Inflammatory macrophage (primary cell): Measurements from ENCODE around the gene FZD10.

Experiments used
- DNase-seq, 2 donors: peaks; one replicate each; pipeline ENCODE4 v3.0.0-alpha.2; 2020 to 2022

Gene FZD10

GRCh38 chr12:130183585-130184370 is 21.5 kb downstream of the FZD10 start:
- DNase-seq = no peak

- DNase-seq = no peak
Observed at GRCh38 chr12:130184404-130185090, 22.3 kb downstream of the FZD10 start.

GRCh38 chr12:130185455-130186391 is 23.5 kb downstream of the FZD10 start:
- no peak for DNase-seq

GRCh38 chr12:130186651-130187268 is 24.5 kb downstream of the FZD10 start:
- DNase-seq = no peak

GRCh38 chr12:130192642-130193345 is 30.5 kb downstream of the FZD10 start:
- no peak for DNase-seq

GRCh38 chr12:130194154-130194553 is 31.9 kb downstream of the FZD10 start:
- no peak for DNase-seq

GRCh38 chr12:130195369-130195768 is 33.1 kb downstream of the FZD10 start:
- DNase-seq = no peak

- no peak for DNase-seq
Observed at GRCh38 chr12:130195776-130196175, 33.5 kb downstream of the FZD10 start.

- DNase-seq = no peak
Observed at GRCh38 chr12:130196827-130197226, 34.6 kb downstream of the FZD10 start.

GRCh38 chr12:130198026-130198662 is 35.9 kb downstream of the FZD10 start:
- DNase-seq = no peak

GRCh38 chr12:130198663-130199060 is 36.4 kb downstream of the FZD10 start:
- no peak for DNase-seq

- DNase-seq = no peak
Observed at GRCh38 chr12:130199581-130200390, 37.5 kb downstream of the FZD10 start.

GRCh38 chr12:130200445-130200844 is 38.2 kb downstream of the FZD10 start:
- no peak for DNase-seq

- no peak for DNase-seq
Observed at GRCh38 chr12:130201037-130201436, 38.8 kb downstream of the FZD10 start.

GRCh38 chr12:130202201-130202600 is 39.9 kb downstream of the FZD10 start:
- no peak for DNase-seq

- no peak for DNase-seq
Observed at GRCh38 chr12:130203151-130203550, 40.9 kb downstream of the FZD10 start.

- DNase-seq = no peak
Observed at GRCh38 chr12:130204541-130204953, 42.3 kb downstream of the FZD10 start.

- no peak for DNase-seq
Observed at GRCh38 chr12:130205495-130205894, 43.2 kb downstream of the FZD10 start.

GRCh38 chr12:130212384-130212989 is 50.2 kb downstream of the FZD10 start:
- DNase-seq = no peak

- DNase-seq = no peak
Observed at GRCh38 chr12:130213249-130213648, 51.0 kb downstream of the FZD10 start.
